Measurements from ENCODE around the gene IGSF21. TPM values are rescaled to one million over a fixed set of nuclear protein-coding genes. Genes with fewer than 3 reads are reported as not detected.

The IGSF21 gene
- total and polyA plus RNA-seq, 5 experiments from 2014 or later, result not detected

DNA sequence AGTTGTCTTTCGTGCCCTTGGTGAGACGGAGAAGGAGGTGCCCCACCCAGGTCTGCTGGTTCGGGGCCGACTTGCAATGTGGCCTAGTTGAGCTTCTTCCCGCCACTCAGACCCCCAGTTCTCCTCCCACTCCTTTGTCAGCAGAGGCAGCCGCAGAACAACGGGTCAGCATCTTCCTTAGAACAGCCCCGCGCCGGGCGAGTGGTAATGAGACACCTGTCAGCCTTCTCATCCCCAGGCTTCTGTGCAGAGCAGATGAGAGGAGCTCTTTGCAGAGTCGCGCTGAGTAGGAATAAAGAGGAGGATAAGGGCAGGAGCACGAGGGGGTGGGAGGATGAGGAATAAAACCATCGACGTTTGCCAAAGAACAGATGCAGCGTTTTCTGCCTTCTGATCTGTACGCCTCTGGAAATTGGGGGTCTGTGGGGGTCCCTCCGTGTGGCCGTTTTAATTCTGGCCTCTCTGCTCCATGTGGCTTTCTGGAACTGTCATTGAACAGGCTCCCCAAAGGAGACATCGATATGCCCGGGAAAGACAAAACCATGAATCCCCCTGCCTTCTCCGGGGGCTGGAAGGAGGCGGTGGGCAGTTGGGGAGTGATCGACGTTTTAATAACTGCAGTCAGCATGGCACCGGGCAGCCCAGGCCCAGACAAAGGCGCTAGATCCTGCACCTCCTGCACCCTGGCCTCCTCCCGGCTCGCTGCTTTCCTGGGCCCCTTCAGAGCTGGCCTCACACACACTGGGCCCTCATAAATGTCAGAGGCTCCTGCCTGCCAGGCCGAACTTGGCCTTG lies 27.5 kb upstream of the IGSF21 start:
- POLR2A ChIA-PET, result no interaction called here
- ATAC-seq, result no peak
- Mint-ChIP-seq H3K4me1 (no peaks in the 10 kb centered on the region), H3K27me3 (peaks cover 0 to 16% (median 14%) of the 10 kb centered on the region in 5 donors), H3K27ac (peak overlapping the region in 1 of 10 donors; percentile 34), H3K4me3 (no peak overlapping the region), H3K36me3 (no peaks in the 10 kb centered on the region), H3K9me3 (peaks cover 0 to 1% (median 0%) of the 10 kb centered on the region in 9 donors)
- DNase-seq, result no peak

DNA sequence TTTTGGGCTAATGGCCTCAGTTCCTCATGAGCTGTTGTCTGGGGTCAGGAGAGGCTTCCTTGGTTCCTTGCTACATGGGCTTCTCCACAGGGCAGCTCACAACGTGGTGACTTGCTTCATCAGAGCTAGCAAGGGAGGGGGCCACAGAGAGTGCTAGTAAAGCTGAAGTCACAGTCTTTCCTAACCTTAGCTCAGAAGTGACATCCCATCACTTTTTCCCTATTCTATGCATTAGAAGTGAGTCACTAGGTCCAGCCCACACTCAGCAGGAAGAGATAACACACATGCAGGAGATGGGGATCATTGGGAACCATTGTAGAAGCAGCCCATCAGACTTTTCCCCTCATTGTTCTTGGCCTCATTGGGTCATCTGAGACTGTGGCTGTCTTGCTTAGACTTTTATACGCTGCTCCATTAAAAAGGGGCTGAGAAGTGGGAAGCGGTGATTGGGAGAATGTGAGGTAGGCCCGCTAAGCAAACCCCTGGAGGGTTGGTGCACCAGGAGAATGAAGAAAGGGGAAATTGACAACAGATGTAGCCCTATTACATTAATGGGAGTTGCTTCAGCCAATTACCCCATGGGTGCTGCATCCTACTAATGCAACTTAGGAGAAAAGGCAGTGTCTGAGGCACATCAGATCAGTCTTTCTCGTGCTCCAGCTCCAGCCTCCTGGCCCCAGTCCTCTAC lies 22.1 kb upstream of the IGSF21 start:
- H3K9me3 Mint-ChIP-seq, result no peaks in the 10 kb centered on the region
- H3K36me3 Mint-ChIP-seq, result no peaks in the 10 kb centered on the region
- H3K4me1 Mint-ChIP-seq, result no peaks in the 10 kb centered on the region
- DNase-seq (no peak), ATAC-seq (no peak)
- H3K27ac Mint-ChIP-seq, result no peak overlapping the region
- H3K27me3 Mint-ChIP-seq, result peaks cover 0 to 18% (median 7%) of the 10 kb centered on the region in 5 donors
- no peak overlapping the region for H3K4me3 Mint-ChIP-seq
- POLR2A ChIA-PET, result no interaction called here

DNA sequence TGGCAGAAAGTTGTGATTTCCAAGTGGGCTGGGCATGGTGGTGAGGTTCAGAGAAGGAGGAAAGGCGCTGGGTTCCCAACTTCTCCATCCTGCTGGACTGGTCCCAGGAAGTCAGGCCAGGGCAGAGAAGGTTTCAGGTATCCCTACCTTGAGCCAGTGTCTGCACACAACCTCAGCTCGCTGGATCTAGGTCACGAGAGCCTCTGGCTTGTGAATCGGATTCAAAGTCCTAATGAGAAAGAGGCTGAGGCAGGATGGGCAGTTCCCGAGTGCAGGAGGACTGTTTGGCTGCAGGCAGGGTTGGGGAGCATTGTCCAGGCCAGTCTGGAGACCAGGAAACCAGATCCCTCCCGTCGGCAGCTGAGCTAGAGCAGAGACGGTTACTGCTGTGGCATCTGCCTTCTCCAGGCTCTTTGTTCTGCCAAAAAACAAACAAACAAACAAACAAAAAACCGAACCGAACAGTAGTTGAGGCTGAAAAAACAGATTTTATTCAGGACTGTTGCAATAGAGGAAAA lies 19.5 kb upstream of the IGSF21 start:
- POLR2A ChIA-PET, result no interaction called here
- peaks cover 7 to 32% (median 19%) of the 10 kb centered on the region in 5 donors for H3K27me3 Mint-ChIP-seq
- ATAC-seq (no peak), DNase-seq (no peak)
- no peak overlapping the region for H3K27ac Mint-ChIP-seq
- no peaks in the 10 kb centered on the region for H3K36me3 Mint-ChIP-seq
- peaks cover 0 to 2% (median 0%) of the 10 kb centered on the region in 9 donors for H3K9me3 Mint-ChIP-seq
- no peaks in the 10 kb centered on the region for H3K4me1 Mint-ChIP-seq
- no peak overlapping the region for H3K4me3 Mint-ChIP-seq

DNA sequence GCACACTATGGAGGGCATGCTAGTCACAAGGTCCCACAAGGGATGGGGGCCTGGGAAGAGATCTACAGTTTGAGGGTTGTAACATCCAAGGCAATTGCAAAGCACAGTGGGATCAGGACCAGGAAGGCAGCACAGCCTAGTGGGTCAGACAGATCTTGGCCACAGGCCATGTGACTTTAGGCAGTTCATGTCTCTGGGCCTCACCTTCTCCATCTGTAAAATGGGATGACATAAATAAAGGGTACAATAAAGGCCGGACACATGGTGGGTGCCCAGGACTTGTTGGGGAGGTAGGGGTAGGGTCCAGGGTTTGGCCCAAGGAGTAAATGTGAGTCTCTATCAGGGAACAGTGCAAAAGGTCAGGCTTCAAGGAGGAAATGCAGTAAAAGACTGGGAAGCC lies 18.1 kb upstream of the IGSF21 start:
- DNase-seq (no peak), ATAC-seq (no peak)
- Mint-ChIP-seq H3K36me3 (peaks cover 0 to 1% (median 0%) of the 10 kb centered on the region in 3 donors), H3K27ac (no peak overlapping the region), H3K27me3 (peaks cover 13 to 36% (median 33%) of the 10 kb centered on the region in 5 donors), H3K4me1 (no peaks in the 10 kb centered on the region), H3K4me3 (no peak overlapping the region), H3K9me3 (peaks cover 0 to 4% (median 0%) of the 10 kb centered on the region in 9 donors)
- POLR2A ChIA-PET, result no interaction called here

DNA sequence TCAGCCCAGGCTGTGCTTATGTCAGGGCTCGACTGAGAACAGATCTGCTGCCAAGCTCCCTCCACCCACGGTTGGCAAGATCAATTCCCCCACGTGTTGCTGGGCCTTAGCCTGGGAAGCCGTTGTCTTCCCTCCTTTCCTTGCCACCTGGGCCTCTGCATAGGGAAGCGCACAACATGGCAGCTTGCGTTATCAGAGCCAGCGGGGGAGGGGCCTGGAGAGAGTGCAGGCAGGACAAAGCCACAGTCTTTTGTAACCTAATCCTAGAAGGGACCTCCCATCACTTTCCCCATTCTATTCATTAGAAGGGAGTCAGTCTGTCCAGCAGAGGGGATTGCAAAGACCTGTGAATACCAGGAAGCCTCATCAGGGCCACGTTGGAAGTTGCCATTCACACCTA lies 17.0 kb upstream of the IGSF21 start:
- H3K4me1 Mint-ChIP-seq, result peaks cover 0 to 3% (median 0%) of the 10 kb centered on the region in 4 donors
- peaks cover 0 to 4% (median 0%) of the 10 kb centered on the region in 9 donors for H3K9me3 Mint-ChIP-seq

DNA sequence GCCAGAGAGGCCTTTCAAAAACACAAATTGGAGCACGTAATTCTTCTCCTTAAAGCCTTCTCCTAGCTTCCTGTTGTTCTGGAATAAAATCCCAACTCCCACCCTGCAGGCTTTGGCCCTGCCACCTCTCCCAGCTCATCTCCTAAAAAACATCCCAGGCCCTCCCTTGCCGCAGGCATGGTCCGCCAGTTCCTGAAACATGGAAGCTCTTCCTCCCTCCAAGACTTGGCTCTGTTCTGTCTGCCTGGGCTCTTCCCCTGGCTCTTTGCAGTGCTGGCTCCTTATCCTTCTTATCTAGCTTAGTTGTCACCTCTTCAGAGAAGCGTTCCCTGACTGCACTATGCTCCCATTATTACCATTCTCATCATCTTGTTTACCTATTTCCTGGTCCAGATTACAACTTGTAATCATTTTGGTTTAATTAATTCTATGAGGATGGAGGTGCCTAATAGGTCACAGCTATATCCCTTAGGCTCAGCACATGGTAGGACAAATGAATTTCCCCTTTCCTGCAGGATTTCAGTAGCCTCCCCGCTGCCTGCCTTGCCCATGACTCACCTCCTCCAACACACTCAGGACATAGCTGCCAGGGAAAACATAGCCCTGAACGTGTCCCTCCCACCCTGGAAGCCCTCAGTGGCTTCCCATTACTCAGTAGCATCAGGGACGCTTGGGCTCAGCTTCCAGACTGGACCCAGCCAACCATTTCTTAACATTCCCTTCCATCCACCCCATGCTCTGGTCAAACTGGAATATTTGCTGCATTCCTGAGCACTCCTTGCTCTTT lies 15.7 kb upstream of the IGSF21 start:
- DNase-seq, result no peak
- Mint-ChIP-seq H3K4me1 (peaks cover 0 to 3% (median 0%) of the 10 kb centered on the region in 4 donors), H3K27me3 (peaks cover 12 to 44% (median 38%) of the 10 kb centered on the region in 5 donors), H3K9me3 (peaks cover 0 to 4% (median 0%) of the 10 kb centered on the region in 9 donors), H3K27ac (no peak overlapping the region), H3K4me3 (no peak overlapping the region), H3K36me3 (peaks cover 0 to 4% (median 0%) of the 10 kb centered on the region in 3 donors)
- POLR2A ChIA-PET, result no interaction called here
- no peak for ATAC-seq

More for the DNA sequence above, 17.0 kb upstream of the IGSF21 start:
- Mint-ChIP-seq H3K27ac (no peak overlapping the region), H3K4me3 (no peak overlapping the region), H3K36me3 (peaks cover 0 to 4% (median 0%) of the 10 kb centered on the region in 3 donors), H3K27me3 (peaks cover 12 to 42% (median 36%) of the 10 kb centered on the region in 5 donors)
- DNase-seq, result no peak
- POLR2A ChIA-PET, result no interaction called here
- no peak for ATAC-seq

DNA sequence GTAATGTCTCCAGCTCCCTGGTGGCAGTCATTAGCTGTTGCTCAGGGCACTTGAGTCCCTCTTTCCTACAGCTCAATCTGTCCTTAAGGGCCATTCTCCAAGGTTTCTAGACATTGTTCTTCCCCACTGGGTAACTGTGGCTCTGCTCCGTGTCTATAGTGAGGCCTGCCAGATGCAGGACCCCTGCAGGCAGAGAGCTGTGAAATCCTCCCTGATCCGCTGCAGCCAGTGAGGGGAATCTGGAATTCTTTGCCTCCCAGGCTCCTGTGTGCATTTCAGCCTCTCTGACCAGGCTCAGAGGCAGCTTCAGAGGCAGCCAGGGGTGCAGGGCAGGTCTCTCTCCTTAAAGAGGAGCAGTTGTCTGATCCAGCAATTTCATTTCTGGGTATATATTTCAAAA lies 14.4 kb upstream of the IGSF21 start:
- Mint-ChIP-seq H3K27me3 (peaks cover 12 to 49% (median 36%) of the 10 kb centered on the region in 5 donors), H3K27ac (no peak overlapping the region), H3K36me3 (peaks cover 0 to 4% (median 0%) of the 10 kb centered on the region in 3 donors), H3K9me3 (peaks cover 0 to 4% (median 0%) of the 10 kb centered on the region in 9 donors), H3K4me1 (peaks cover 0 to 3% (median 0%) of the 10 kb centered on the region in 4 donors), H3K4me3 (no peak overlapping the region)
- POLR2A ChIA-PET, result no interaction called here
- DNase-seq (no peak), ATAC-seq (no peak)

DNA sequence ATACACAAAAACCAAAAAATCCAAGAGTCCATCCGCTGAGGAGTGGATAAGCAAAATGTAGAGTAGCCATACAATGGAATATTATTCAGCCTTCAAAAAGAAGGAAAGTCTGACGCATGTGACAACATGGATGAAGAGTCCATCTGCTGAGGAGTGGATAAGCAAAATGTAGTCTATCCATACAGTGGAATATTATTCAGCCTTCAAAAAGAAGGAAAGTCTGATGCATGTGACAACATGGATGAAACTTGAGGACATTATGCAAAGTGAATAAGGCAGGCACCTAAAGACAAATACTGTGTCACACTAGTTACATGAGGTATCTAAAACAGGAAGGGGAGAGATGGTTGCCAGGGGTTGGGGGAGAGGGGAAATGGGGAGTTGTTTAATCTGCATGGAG lies 14.0 kb upstream of the IGSF21 start:
- H3K9me3 Mint-ChIP-seq, result peaks cover 0 to 4% (median 0%) of the 10 kb centered on the region in 9 donors
- H3K4me1 Mint-ChIP-seq, result peaks cover 0 to 3% (median 0%) of the 10 kb centered on the region in 4 donors
- POLR2A ChIA-PET, result no interaction called here
- H3K36me3 Mint-ChIP-seq, result peaks cover 0 to 4% (median 0%) of the 10 kb centered on the region in 3 donors
- no peak overlapping the region for H3K4me3 Mint-ChIP-seq
- ATAC-seq (no peak), DNase-seq (no peak)
- H3K27me3 Mint-ChIP-seq, result peaks cover 13 to 49% (median 40%) of the 10 kb centered on the region in 5 donors
- no peak overlapping the region for H3K27ac Mint-ChIP-seq

DNA sequence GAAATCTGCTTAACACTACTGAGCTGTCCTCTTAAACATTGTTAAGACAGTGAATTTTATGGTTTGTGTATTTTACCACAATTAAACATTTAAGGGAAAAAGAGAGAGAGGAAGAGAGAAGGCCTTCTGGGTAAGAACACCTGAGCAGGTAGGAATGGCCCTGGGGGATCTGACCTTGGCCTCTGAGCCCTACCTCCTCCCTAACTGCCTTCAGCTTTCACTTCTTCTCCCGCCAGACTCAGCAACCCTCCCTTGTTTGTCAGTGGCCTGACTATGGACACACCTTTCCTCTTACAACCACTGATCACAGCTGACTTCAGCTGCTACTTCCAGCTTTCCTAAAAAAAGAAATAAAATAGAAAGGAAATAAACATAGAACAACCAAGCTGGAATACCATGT lies 13.5 kb upstream of the IGSF21 start:
- POLR2A ChIA-PET, result no interaction called here
- H3K4me1 Mint-ChIP-seq, result peaks cover 0 to 3% (median 0%) of the 10 kb centered on the region in 4 donors
- DNase-seq (no peak), ATAC-seq (no peak)
- H3K36me3 Mint-ChIP-seq, result peaks cover 0 to 4% (median 0%) of the 10 kb centered on the region in 3 donors
- peaks cover 0 to 4% (median 0%) of the 10 kb centered on the region in 9 donors for H3K9me3 Mint-ChIP-seq
- H3K27me3 Mint-ChIP-seq, result peaks cover 13 to 46% (median 39%) of the 10 kb centered on the region in 5 donors
- H3K27ac Mint-ChIP-seq, result no peak overlapping the region
- no peak overlapping the region for H3K4me3 Mint-ChIP-seq

DNA sequence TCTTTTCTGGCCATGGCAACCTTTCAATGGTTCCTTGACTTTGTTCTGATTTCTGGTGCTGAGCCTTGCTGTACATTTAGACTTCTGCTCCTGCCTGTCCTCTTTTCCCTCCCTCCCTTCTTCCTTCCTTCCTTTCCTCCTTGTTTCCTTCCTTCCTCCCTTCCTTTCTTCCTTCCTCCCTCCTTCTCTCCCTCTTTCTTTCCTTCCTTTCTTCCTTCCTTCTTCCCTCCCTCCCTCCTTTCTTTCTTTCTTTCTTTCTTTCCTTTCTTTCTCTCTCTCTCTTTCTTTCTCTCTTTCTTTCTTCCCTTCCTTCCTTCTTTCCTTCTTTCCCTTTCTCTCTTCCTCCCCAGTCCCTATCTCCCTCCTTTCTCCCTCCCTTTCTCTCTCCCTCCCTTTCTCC lies 10.4 kb upstream of the IGSF21 start:
- Mint-ChIP-seq H3K9me3 (peaks cover 0 to 3% (median 0%) of the 10 kb centered on the region in 9 donors), H3K27ac (no peak overlapping the region)

DNA sequence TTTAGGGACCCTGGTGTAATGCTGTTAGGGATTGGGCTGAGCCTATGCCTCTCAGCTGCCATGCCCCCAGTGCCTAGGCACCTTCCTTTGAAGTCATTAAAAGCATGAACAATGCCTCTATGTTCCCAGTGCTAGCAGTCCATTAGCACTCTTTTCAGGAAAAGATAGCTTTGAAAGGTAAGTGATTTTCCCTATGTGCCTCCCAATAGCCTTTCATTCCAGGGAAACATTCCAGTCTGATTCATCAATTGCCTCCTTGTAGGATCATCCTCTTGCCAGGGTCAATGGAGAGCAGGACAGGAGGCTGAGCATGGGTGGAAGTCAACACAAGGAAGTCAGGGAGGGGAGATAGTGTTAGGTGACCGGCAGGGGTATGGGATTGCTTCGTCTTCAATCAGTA lies 8.6 kb upstream of the IGSF21 start:
- ATAC-seq (no peak), DNase-seq (no peak)
- Mint-ChIP-seq H3K27me3 (peaks cover 23 to 52% (median 44%) of the 10 kb centered on the region in 5 donors), H3K4me3 (no peak overlapping the region), H3K9me3 (no peaks in the 10 kb centered on the region), H3K36me3 (peaks cover 0 to 4% (median 0%) of the 10 kb centered on the region in 3 donors), H3K4me1 (peaks cover 0 to 3% (median 0%) of the 10 kb centered on the region in 4 donors), H3K27ac (no peak overlapping the region)
- POLR2A ChIA-PET, result no interaction called here

More for the DNA sequence above, 10.4 kb upstream of the IGSF21 start:
- POLR2A ChIA-PET, result interaction anchor here (0.6 kb wide), 1 partner anchor 502 kb away, joined by 4 read pairs; no protein-coding TSS in a partner anchor
- peaks cover 22 to 51% (median 46%) of the 10 kb centered on the region in 5 donors for H3K27me3 Mint-ChIP-seq
- no peak overlapping the region for H3K4me3 Mint-ChIP-seq
- ATAC-seq (no peak), DNase-seq (no peak)
- peaks cover 0 to 3% (median 0%) of the 10 kb centered on the region in 4 donors for H3K4me1 Mint-ChIP-seq
- peaks cover 0 to 4% (median 0%) of the 10 kb centered on the region in 3 donors for H3K36me3 Mint-ChIP-seq

DNA sequence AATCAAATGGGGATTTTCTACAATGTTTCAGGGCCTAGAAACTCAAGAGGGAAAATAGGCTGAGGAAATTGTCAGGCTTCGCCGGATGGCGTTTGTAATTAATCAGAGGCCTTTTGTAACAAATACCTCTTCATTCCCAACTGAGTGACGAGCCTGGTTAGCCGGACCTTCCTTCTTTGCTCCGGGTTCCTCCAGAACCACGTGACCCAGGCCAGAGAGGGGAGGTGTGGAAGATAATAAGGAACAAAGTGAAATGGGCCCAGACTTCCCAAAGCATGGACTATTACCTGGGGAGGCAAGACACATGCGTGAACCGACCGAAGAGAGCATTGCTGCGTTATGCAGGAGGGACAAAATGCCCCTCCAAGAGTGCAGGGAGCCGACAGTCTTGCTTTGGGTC lies 7.5 kb upstream of the IGSF21 start:
- ATAC-seq, result no peak
- no peaks in the 10 kb centered on the region for H3K9me3 Mint-ChIP-seq

More for the DNA sequence above, 7.5 kb upstream of the IGSF21 start:
- Mint-ChIP-seq H3K27ac (no peak overlapping the region), H3K27me3 (peaks cover 18 to 52% (median 42%) of the 10 kb centered on the region in 5 donors), H3K4me3 (no peak overlapping the region), H3K36me3 (no peaks in the 10 kb centered on the region), H3K4me1 (peaks cover 0 to 4% (median 0%) of the 10 kb centered on the region in 4 donors)
- DNase-seq, result no peak
- POLR2A ChIA-PET, result no interaction called here
